ENCODE measurements around the gene CRTC1.

CRTC1 gene

GRCh38 chr19:18660939-18661670 is 22.4 kb upstream of the CRTC1 start:
- no peak for TF ChIP-seq CTCF (conservative IDR thresholded peaks at IDR 0.05)

GRCh38 chr19:18662972-18663732 is 20.3 kb upstream of the CRTC1 start:
- no peak overlapping the region for H3K27ac ChIP-seq
- TF ChIP-seq CTCF (conservative IDR thresholded peaks at IDR 0.05) = no peak

More at GRCh38 chr19:18660939-18661670, 22.4 kb upstream of the CRTC1 start:
- no peak overlapping the region for H3K27ac ChIP-seq

GRCh38 chr19:18663940-18664530 is 19.4 kb upstream of the CRTC1 start:
- no peak for TF ChIP-seq CTCF (conservative IDR thresholded peaks at IDR 0.05)
- H3K27ac ChIP-seq = no peak overlapping the region

GRCh38 chr19:18665771-18666202 is 17.7 kb upstream of the CRTC1 start:
- H3K27ac ChIP-seq = no peak overlapping the region
- TF ChIP-seq CTCF (conservative IDR thresholded peaks at IDR 0.05) = no peak

- no peak overlapping the region for H3K27ac ChIP-seq
- TF ChIP-seq CTCF (conservative IDR thresholded peaks at IDR 0.05) = no peak
Observed at GRCh38 chr19:18666317-18666716, 17.2 kb upstream of the CRTC1 start.

- no peak for TF ChIP-seq CTCF (conservative IDR thresholded peaks at IDR 0.05)
- H3K27ac ChIP-seq = no peak overlapping the region
Observed at GRCh38 chr19:18666784-18667183, 16.7 kb upstream of the CRTC1 start.

GRCh38 chr19:18667531-18668251 is 15.8 kb upstream of the CRTC1 start:
- no peak for TF ChIP-seq CTCF (conservative IDR thresholded peaks at IDR 0.05)
- no peak overlapping the region for H3K27ac ChIP-seq
